ENCODE measurements around the gene CEP350. TPM values are rescaled to one million over a fixed set of nuclear protein-coding genes. Genes with fewer than 3 reads are reported as not detected.

CEP350 gene
- total and polyA plus RNA-seq, 7 donors: 3.2 to 67.6 (median 45.2) TPM

- no peaks in the 10 kb centered on the region for H3K4me1 ChIP-seq
- TF ChIP-seq POLR2AphosphoS5 (IDR thresholded peaks at IDR 0.05) (no peak), POLR2A (IDR thresholded peaks at IDR 0.05) (no peak), EP300 (IDR thresholded peaks at IDR 0.05) (no peak), CTCF (IDR thresholded peaks at IDR 0.05) (no peak)
- peaks cover 4 to 93% (median 24%) of the 10 kb centered on the region in 4 donors for H3K36me3 ChIP-seq
- no peak for DNase-seq
- intact Hi-C loops (cut with DNase I): no loop called here
- no peaks in the 10 kb centered on the region for H3K9me3 ChIP-seq
- WGBS, 2 donors: 66 to 85% methylated on average over 2 of the region's 2 CpGs
- H3K27ac ChIP-seq: no peak overlapping the region
- no peaks in the 10 kb centered on the region for H3K27me3 ChIP-seq
- H3K4me3 ChIP-seq: no peak overlapping the region
Measured at GRCh38 chr1:180081474-180081873, 126.9 kb downstream of the CEP350 start.

- H3K9me3 ChIP-seq: no peaks in the 10 kb centered on the region
- no peaks in the 10 kb centered on the region for H3K27me3 ChIP-seq
- intact Hi-C loops (cut with DNase I): no loop called here
- H3K27ac ChIP-seq: no peak overlapping the region
- no peak for DNase-seq
- H3K4me3 ChIP-seq: no peak overlapping the region
- 83 to 86% methylated on average over 1 of the region's 1 CpG for WGBS, 2 donors
- no peaks in the 10 kb centered on the region for H3K4me1 ChIP-seq
- peaks cover 3 to 93% (median 21%) of the 10 kb centered on the region in 4 donors for H3K36me3 ChIP-seq
- no peak for TF ChIP-seq POLR2AphosphoS5 (IDR thresholded peaks at IDR 0.05)
- TF ChIP-seq POLR2A (IDR thresholded peaks at IDR 0.05): no peak
- no peak for TF ChIP-seq EP300 (IDR thresholded peaks at IDR 0.05)
- no peak for TF ChIP-seq CTCF (IDR thresholded peaks at IDR 0.05)
Measured at GRCh38 chr1:180083164-180083563, 128.6 kb downstream of the CEP350 start.

GRCh38 chr1:180084867-180085266 lies 130.3 kb downstream of the CEP350 start:
- no peak for TF ChIP-seq EP300 (IDR thresholded peaks at IDR 0.05)
- TF ChIP-seq CTCF (IDR thresholded peaks at IDR 0.05): no peak
- TF ChIP-seq POLR2AphosphoS5 (IDR thresholded peaks at IDR 0.05): no peak
- no peak for TF ChIP-seq POLR2A (IDR thresholded peaks at IDR 0.05)
- no peak overlapping the region for H3K27ac ChIP-seq
- H3K27me3 ChIP-seq: no peaks in the 10 kb centered on the region
- H3K4me1 ChIP-seq: no peaks in the 10 kb centered on the region
- no peak overlapping the region for H3K4me3 ChIP-seq
- WGBS, 2 donors: 98 to 100% methylated on average over 1 of the region's 1 CpG
- peaks cover 0 to 87% (median 17%) of the 10 kb centered on the region in 4 donors for H3K36me3 ChIP-seq
- no peaks in the 10 kb centered on the region for H3K9me3 ChIP-seq
- intact Hi-C loops (cut with DNase I): no loop called here
- DNase-seq: no peak

- Histone ChIP-seq H3K4me3 (no peak overlapping the region), H3K36me3 (peaks cover 0 to 85% (median 17%) of the 10 kb centered on the region in 4 donors)
- intact Hi-C loops (cut with DNase I): no loop called here
Measured at GRCh38 chr1:180085331-180085730, 130.7 kb downstream of the CEP350 start.

More at GRCh38 chr1:180085331-180085730, 130.7 kb downstream of the CEP350 start:
- Histone ChIP-seq H3K4me1 (no peaks in the 10 kb centered on the region), H3K9me3 (no peaks in the 10 kb centered on the region), H3K27me3 (no peaks in the 10 kb centered on the region), H3K27ac (no peak overlapping the region)
- no peak for DNase-seq
- WGBS, 2 donors: 90 to 98% methylated on average over 2 of the region's 2 CpGs
- TF ChIP-seq POLR2A (IDR thresholded peaks at IDR 0.05) (no peak), POLR2AphosphoS5 (IDR thresholded peaks at IDR 0.05) (no peak), EP300 (IDR thresholded peaks at IDR 0.05) (no peak), CTCF (IDR thresholded peaks at IDR 0.05) (no peak)
